ENCODE measurements around the gene PLEKHM2.

PLEKHM2 gene

DNA sequence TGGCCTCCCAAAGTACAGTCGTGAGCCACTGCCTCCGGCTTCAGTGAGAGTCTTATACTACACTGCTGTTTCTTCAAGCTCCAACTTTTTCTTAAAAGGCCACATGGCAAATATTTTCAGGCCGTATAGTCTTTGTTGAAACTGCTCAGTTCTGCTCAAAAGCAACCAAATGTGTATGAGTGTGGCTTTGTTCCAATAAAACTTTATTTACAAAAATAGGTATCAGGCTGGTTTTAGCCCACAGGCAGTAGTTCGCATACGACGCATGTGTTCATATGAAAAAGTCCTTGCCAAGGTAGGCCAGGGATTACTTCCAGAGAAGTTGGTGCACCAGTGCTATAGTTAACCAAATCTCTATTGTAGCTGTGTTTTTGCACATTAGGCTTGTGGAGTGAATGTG lies 6.2 kb downstream of the PLEKHM2 start:
- no peaks in the 10 kb centered on the region for H4K20me1 ChIP-seq (ENCODE audit: insufficient read depth, low read length)
- H3K27me3 ChIP-seq (replicated peaks; ENCODE audit: insufficient read depth, low read length), result no peaks in the 10 kb centered on the region
- peaks cover 96% of the 10 kb centered on the region for H3K79me2 ChIP-seq (ENCODE audit: low read length)

DNA sequence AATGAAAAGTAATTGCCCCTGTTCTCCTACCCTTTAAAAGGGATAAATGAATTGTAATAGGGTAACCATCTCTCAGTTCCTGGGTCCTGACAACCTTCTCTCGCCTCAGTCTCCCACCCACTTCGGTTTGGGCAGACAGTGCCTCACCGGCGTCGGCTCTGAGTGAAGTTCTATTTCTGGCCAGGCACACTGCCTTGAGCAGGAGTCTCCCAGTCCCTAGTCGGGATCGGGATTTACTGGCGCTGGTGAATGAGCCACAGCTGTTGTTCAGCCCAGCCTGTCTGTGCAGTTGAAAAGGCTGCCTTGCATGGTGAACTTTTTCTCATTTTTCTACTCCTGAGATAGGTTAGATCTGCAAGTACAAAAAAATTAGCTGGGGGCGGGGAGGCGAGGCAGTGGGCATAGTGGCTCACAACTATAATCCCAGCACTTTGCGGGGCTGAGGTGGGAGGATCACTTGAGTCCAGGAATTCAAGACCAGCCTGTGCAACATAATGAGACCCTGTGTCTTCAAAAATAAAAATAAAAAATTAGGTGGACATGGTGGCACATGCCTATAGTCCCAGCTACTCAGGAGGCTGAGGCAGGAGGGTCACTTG lies 7.4 kb downstream of the PLEKHM2 start:
- Histone ChIP-seq H3K9me3 (replicated peaks; ENCODE audit: insufficient read depth, low read length) (no peaks in the 10 kb centered on the region), H3K27ac (ENCODE audit: low read length) (no peak overlapping the region), H3K79me2 (ENCODE audit: low read length) (peaks cover 93% of the 10 kb centered on the region), H3F3A (ENCODE audit: insufficient read depth, low read length) (peaks cover 5% of the 10 kb centered on the region), H3K9ac (ENCODE audit: low read length) (no peak overlapping the region), H3K4me3 (ENCODE audit: low read length) (no peak overlapping the region), H3K4me2 (ENCODE audit: low read depth, low read length) (no peak overlapping the region), H3K27me3 (replicated peaks; ENCODE audit: insufficient read depth, low read length) (no peaks in the 10 kb centered on the region), H2AFZ (ENCODE audit: low read length) (no peak overlapping the region), H3K36me3 (replicated peaks; ENCODE audit: insufficient read depth, low read length) (no peaks in the 10 kb centered on the region), H4K20me1 (ENCODE audit: insufficient read depth, low read length) (no peaks in the 10 kb centered on the region), H3K9me2 (replicated peaks; ENCODE audit: insufficient read depth, low read length) (no peaks in the 10 kb centered on the region), H3K4me1 (ENCODE audit: low read length) (peaks cover 2% of the 10 kb centered on the region)
- DNase-seq, result no peak
- TF ChIP-seq EZH2phosphoT487 (IDR thresholded peaks at IDR 0.05; ENCODE audit: low read length) (no peak), EZH2 (optimal IDR thresholded peaks at IDR 0.05; ENCODE audit: low read depth, low read length) (no peak)
- TF ChIP-seq, protein P1, sequence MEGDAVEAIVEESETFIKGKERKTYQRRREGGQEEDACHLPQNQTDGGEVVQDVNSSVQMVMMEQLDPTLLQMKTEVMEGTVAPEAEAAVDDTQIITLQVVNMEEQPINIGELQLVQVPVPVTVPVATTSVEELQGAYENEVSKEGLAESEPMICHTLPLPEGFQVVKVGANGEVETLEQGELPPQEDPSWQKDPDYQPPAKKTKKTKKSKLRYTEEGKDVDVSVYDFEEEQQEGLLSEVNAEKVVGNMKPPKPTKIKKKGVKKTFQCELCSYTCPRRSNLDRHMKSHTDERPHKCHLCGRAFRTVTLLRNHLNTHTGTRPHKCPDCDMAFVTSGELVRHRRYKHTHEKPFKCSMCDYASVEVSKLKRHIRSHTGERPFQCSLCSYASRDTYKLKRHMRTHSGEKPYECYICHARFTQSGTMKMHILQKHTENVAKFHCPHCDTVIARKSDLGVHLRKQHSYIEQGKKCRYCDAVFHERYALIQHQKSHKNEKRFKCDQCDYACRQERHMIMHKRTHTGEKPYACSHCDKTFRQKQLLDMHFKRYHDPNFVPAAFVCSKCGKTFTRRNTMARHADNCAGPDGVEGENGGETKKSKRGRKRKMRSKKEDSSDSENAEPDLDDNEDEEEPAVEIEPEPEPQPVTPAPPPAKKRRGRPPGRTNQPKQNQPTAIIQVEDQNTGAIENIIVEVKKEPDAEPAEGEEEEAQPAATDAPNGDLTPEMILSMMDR (IDR thresholded peaks at IDR 0.05; ENCODE audit: low read length), result no peak

More for the DNA sequence above, 6.2 kb downstream of the PLEKHM2 start:
- no peaks in the 10 kb centered on the region for H3K36me3 ChIP-seq (replicated peaks; ENCODE audit: insufficient read depth, low read length)
- TF ChIP-seq EZH2 (optimal IDR thresholded peaks at IDR 0.05; ENCODE audit: low read depth, low read length) (no peak), EZH2phosphoT487 (IDR thresholded peaks at IDR 0.05; ENCODE audit: low read length) (no peak)
- TF ChIP-seq, protein P1 (IDR thresholded peaks at IDR 0.05; ENCODE audit: low read length), result no peak
- no peaks in the 10 kb centered on the region for H3F3A ChIP-seq (ENCODE audit: insufficient read depth, low read length)
- peaks cover 6% of the 10 kb centered on the region; the same call in 1 of the 2 replicates for H3K4me1 ChIP-seq (ENCODE audit: low read length)
- no peak overlapping the region for H3K27ac ChIP-seq (ENCODE audit: low read length)
- no peak overlapping the region for H3K4me2 ChIP-seq (ENCODE audit: low read depth, low read length)
- no peaks in the 10 kb centered on the region for H3K9me2 ChIP-seq (replicated peaks; ENCODE audit: insufficient read depth, low read length)
- no peak overlapping the region for H3K4me3 ChIP-seq (ENCODE audit: low read length)
- no peaks in the 10 kb centered on the region for H3K9me3 ChIP-seq (replicated peaks; ENCODE audit: insufficient read depth, low read length)
- H3K9ac ChIP-seq (ENCODE audit: low read length), result no peak overlapping the region
- no peak overlapping the region for H2AFZ ChIP-seq (ENCODE audit: low read length)
- DNase-seq, result no peak

DNA sequence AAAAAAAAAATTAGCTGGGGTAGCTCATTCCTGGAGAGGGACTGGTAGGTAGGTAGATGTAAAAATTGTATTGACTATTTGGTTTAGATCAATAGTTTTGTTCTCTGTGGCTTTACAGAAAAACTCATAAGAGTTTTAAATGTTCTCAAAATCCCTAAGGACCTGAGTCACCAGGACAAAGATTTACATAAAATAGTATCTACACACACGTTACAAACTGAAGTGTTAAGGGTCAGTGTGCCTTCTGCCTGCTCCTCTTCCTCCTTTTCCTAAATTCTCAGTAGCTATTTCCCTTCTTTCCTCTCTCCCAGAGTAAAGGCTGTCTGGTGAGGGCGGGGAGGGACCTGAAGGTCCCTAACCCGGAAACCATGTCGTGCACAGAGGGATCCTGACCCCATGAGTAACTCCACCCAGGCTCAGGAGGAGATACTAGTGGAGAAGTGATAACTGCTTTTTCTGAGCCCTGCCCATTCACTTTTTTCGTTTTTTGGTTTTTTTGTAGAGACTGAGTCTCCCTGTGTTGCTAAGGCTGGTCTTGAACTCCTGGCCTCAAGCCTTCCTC lies 8.1 kb downstream of the PLEKHM2 start:
- Histone ChIP-seq H4K20me1 (ENCODE audit: insufficient read depth, low read length) (no peaks in the 10 kb centered on the region), H3K4me3 (ENCODE audit: low read length) (no peak overlapping the region), H3F3A (ENCODE audit: insufficient read depth, low read length) (peaks cover 12% of the 10 kb centered on the region), H3K9me3 (replicated peaks; ENCODE audit: insufficient read depth, low read length) (no peaks in the 10 kb centered on the region), H2AFZ (ENCODE audit: low read length) (no peak overlapping the region), H3K27ac (ENCODE audit: low read length) (no peak overlapping the region), H3K4me2 (ENCODE audit: low read depth, low read length) (no peak overlapping the region), H3K36me3 (replicated peaks; ENCODE audit: insufficient read depth, low read length) (no peaks in the 10 kb centered on the region), H3K4me1 (ENCODE audit: low read length) (peaks cover 7% of the 10 kb centered on the region), H3K79me2 (ENCODE audit: low read length) (peaks cover 86% of the 10 kb centered on the region), H3K9me2 (replicated peaks; ENCODE audit: insufficient read depth, low read length) (no peaks in the 10 kb centered on the region), H3K27me3 (replicated peaks; ENCODE audit: insufficient read depth, low read length) (no peaks in the 10 kb centered on the region), H3K9ac (ENCODE audit: low read length) (no peak overlapping the region)
- TF ChIP-seq, protein P1 (IDR thresholded peaks at IDR 0.05; ENCODE audit: low read length), result no peak
- TF ChIP-seq EZH2 (optimal IDR thresholded peaks at IDR 0.05; ENCODE audit: low read depth, low read length) (no peak), EZH2phosphoT487 (IDR thresholded peaks at IDR 0.05; ENCODE audit: low read length) (no peak)
- no peak for DNase-seq

Data from MM.1S (cell line).